HG03196 (cell line): ENCODE results near the gene PHF19.

ENCODE experiments used
- ATAC-seq: cut with Tn5 transposase; IDR thresholded peaks from one replicate; pipeline ENCODE4 v1.9.1; 2021; ENCODE audit not compliant: unreplicated experiment

The PHF19 gene

DNA sequence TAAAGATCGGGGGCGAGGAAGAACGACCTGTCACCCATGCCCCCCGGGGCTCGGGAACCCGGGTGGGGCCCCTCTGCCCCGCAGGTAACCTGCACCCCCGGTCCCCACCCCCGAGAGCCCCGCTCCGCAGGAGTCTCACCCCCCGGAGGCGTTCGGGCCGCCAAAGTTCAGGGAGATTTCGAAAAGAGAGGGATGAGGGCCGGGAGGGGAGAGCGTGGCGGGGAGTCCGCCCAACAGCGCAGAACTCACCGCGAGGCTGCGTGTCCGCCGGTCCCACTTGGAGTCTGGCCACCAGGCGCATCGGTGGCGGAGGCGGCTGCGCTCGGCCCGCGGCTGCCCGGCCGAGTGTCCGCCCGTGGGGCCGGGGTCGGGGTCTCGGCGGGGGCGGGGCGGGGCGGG lies at the start of gene PHF19:
Gene PHF19, minus strand, starts transcription at position 347 of the 399 bp plus-strand sequence. CDS start 2,447 bp downstream, outside the sequence.
- peak; percentile 2 for ATAC-seq

DNA sequence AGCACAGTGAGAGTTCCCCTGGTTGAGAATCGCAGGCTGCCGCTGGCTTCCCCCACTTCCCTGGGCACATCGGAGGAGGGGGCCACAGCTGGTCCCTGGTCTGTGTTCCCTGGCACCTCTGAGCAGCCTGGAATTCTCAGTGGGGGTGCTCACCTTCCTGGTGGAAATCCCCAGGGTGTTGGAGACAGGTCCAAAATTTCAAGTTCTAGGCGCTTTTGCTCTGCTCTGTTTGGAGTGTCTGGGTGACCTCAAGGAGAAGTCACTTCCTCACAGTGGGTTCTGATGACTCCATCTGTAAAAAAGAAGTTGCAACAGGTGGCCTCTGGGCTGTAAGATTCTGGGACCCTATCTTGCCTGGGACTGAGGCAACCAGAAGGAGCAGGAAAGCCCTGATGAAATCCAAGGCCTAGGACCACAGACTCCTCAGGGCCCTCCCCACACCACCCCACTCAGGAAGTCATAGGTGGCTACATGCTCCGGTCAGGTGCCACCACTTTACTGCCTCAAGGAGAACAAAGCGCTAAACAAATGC lies 49.5 kb upstream of the PHF19 start, which contains the start of gene TRAF1:
Gene TRAF1, minus strand, starts transcription at position 400 of the 532 bp plus-strand sequence. CDS start 721 bp downstream, outside the sequence.
- peak; percentile 14 for ATAC-seq

DNA sequence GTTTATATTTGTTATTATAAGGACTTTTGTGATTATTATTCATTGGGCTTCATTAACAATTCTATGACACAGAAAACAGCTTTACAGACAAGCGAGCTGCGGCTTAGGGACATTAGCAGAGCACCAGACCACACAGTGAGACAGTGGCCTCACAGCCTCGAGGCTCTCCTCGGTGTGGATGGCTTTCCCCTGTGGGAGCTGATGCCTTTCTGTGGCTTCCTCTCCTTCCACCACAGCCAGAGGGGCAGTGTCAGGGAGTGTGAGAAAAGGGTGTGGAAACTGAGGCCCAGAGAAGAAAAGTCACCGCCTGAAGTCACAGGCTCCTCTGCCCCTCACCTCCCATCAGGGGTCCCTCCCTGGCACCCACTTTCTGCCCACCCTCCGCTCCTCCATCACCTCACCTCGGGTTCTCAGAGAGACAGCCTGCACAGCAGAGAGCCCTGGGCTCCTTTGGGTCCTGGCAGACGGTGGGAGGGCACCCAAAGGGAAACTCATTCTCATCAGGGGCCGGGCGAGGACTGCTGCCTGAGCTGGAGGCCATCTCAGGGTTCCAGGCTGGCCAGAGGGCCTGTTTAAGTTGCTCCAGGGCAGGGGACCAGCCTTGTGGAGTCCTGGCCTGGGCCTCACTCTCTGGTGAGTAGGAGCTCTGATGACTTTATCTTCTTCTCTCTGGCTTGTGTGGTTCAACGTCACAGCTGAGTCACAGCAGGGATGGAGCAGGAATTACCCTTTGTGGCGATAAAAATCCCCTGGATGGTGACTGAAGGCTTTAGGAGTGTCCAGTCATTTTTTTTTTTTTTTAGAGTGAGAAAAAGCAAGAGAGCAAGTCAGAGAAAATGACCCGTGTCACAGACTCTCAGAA lies 48.8 kb upstream of the PHF19 start:
- peak; percentile 29 for ATAC-seq

DNA sequence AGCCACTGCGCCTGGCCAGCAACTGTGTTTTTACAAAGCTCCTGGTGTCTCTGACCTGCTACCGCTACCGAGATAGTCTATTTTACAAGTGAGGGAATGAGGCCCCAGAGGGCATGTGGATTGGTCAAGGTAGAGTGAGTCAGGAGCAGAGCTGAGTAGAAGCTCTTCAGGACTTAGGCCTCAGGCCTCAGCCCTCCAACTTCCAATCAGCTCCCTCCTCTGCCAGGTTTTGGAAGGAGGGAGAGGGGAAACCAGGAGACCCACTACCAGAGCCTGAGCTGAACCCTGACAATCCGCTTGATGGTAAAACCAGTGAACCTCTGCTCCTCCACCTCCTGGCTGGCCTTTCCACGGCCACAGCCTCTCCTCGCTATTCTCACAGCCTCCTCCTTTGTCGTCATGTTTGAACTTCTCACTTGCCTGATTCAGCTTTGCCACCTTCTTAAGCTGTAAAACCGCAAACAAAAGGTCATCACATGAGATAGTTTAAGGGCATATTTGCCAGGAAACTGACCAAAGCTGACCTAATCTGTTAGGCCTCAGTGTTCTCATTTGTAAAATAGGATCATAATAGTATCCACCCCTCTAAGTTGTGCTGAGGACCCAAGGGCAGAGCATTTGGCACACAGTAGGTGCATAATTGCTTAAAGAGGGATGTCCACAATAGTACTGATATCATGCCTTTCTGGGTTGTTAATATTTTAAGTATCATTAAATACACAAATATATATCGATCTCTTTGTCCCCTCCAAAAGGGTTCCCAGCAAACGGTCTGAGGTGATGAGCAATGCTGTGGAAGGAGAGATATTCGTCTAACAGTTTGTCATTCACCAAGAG lies 47.9 kb upstream of the PHF19 start:
- ATAC-seq, result no peak

DNA sequence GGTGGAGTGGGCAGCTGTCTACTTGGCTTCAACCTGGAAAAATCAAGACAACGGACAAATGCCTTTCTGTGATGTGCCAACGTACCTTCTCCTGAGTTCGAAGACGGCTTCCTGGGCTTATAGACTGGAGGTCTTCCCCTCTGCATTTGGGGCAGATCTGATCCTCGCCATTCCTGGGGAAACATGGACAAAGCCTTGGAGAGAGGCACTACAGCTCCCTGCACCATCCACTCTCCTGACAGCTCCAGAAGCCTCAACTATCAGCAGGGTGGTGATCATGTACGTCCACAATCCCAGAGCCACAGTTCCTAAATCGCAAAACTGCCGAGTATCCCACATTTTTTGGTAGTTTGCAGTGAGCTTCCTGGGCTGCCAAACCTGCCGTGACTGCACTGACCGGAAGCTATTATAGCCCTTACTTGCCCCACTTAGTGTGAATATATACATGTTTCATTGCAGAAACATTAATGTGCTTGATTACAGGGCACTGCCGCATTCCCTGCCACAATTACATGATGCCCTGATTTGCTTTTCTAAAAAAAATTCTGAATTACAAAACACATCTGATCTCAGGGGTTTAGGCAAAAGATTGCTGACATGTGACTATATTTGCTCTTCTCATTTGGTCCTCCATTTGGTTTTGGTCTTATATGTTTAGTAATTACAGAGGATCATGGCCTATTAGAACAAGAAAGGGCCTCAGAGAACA lies 46.8 kb upstream of the PHF19 start:
- ATAC-seq, result no peak

DNA sequence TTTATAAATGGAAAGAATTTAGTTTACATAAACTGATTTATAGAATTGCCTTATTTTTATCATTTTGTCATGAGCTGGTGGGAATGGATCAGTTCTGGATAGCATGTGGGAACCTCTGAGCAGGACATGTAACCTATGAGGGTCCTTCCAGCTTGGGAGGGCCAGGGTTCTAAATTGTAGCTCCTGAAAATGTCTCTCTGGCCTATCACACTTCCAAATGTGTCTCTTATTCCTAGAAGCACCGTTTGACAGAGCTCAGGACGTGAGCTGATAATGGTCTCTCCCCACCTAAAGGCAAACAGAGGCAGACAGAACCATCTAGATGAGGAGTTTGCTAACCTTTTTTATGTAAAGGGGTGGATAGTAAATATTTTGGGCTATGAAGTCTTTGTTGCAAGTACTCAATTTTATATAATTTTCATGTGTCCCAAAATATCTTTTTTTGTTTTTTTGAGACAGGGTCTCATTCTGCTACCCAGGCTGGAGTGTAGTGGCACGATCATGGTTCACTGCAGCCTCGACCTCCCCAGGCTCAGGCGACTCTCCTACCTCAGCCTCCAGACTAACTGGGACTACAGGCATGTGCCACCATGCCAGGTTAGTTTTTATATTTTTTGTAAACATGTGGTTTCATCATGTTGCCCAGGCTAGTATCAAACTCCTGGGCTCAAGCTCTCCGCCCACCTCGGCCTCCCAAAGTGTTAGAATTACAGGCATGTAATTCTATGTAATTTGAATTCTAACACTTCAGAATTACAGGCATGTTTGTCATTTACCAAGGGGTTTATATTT lies 45.6 kb upstream of the PHF19 start:
- ATAC-seq, result no peak

DNA sequence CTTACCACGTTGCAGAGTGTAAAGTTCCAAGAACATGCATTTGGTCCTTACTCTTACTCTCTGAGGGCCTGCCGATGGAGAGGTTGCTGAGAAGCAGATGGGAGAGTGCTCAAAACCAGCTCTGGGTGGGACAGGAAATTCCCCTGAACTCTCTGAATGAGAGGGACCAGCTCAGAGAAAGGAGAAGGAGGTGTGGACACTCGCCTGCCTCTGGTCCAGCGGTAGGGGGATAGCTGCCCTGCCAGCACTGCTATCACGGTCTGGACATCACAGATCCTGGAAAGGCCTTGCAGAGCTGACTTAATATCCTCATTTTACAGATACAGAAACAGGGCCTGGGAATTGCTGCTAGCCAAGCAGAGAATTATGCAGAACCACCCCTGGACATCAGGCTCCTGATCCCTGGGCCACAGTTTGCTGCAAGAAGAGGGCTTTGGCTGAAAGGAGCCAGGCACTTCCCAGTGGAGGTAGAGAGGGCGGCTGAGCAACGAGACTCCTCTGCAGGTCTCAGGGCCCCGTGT lies 44.7 kb upstream of the PHF19 start:
- no peak for ATAC-seq

DNA sequence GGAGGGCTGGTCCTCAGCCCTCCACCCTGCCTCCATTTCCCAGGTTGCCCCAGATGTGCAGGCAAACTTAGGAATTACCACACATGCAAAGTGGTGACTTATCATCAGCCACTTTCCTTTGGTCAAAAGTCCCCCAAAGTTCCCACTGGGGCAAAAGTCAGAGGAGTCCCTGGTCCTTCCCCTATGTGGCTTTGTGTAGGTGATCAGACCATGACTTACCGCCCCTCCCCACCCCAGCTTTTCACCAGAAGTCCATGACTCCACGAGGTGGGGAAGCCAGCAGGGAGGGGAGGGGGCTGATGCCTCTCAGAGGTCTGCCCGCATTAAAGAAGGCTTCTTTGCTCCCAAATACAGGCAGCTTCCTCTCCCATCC lies 43.8 kb upstream of the PHF19 start:
- ATAC-seq, result peak; percentile 26

DNA sequence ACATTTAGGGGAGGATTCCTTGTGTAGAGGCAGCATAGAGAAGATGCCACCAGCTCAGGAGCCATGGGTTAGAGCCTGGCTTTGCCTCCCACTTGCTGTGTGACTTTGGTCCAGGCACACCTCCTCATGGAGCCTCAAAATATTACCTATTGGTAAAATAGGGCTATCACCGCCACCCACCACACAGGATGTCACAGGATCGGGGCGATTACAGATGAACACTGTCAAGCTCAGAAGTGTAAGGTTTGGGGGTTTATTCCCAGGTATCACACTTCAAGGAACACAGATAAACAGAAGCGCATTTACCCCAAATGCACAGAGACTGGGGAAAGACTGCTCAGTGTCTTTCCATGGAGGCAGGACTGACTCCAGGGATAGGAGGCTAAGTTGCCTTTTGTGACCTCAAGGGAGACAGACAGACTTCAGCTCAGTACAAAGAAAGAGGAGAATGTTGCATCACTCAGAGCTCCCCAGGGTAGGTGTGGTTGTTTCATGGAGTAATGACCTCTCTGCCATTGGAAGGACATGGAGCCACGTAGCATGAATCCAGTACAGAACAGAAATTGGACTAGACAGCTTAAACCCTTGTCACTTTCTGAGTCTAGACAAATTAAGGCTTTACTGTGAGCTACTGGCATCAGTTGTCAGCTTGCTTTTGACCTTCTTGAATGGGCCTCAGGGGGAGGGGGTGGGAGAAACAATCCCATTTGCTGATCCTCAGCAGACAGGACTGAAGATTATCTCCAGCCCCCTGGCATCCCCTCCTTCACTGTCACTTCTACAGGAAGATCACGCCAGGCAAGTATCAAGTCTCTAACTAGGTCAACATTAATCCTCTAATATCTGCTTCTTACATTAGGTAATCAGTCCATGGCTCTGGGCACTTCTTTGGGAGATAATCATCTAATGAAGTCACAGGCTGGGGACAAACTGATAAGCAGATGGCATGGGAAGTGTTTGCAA lies 43.1 kb upstream of the PHF19 start:
- ATAC-seq, result no peak

DNA sequence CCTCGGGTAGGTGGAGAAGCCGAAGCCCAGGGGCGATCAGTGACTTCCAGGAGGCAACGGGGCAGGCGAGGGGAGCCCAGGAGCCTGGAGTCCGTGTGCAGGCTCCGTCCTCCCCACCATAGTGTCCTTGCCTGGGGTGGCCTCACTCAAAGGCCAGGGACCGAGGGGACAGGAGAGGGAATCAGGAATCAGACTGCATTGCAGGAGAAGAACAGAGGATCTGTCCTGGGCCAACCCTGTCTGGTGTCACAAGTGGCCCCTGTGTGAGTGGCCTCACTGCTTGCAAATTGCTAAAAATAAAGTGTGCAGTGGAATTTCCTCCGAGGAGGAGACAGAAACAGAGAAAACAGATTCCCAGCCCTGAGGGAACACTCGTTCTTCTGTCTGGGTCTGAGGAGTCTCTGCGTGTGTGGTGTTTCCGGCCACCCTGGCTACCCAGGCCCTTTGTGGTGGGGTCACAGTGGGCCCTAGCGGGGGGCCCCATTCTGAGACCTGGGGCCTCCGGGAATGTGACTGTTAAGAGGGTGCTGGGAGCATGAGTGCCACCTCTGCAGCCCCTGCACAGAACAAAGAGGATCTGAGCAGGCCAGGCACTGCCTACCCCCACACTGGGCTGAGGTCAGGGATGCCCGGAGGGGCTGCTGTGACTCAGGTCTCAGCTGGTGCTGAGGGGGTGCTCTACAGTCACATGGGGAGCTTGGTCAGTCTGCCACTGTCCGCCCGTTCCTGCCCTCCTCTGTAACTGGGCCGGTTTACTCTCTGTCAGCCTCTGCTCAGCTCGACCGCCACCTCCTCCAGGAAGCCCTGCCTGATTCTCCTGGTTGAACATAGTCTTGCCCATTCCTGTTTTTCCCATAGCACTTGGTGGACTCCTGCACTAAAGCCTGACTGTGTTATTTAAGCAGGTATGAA lies 42.2 kb upstream of the PHF19 start:
- ATAC-seq, result no peak

DNA sequence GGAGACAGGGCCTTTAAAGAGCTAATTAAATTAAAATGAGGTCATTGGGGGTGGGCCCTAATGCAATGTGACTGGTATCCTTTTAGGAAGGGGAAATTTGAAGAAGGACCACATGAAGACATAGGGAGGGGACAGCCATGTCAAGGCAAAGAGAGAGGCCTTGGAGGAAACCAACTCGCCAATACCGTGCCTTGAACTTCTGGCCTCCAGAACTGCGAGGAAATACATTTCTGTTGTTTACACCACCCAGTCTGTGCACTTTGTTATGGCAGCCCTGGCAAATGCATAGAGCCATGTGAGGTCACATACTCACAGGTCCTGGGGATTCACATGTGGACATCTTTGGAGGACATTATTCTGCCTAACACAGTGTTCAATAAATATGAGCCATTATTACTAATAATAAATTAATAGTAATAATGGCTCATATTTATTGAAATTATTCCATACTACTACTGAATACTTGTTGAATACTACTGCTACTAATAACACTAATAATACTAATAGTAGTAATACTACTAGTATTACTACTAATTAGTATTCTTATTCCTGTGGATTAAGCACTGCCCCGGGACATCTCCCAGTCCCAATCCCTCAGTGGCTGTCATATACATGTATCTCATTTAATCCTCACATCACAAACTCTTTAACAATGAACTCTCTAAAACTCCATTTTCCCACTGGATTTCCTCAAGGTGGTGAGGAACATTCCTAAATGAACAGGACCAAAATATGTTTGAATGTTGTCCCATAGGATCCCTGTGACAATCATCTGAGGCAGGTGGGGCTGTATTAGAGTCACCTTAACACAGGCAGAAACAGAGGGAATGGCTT lies 41.2 kb upstream of the PHF19 start:
- no peak for ATAC-seq

DNA sequence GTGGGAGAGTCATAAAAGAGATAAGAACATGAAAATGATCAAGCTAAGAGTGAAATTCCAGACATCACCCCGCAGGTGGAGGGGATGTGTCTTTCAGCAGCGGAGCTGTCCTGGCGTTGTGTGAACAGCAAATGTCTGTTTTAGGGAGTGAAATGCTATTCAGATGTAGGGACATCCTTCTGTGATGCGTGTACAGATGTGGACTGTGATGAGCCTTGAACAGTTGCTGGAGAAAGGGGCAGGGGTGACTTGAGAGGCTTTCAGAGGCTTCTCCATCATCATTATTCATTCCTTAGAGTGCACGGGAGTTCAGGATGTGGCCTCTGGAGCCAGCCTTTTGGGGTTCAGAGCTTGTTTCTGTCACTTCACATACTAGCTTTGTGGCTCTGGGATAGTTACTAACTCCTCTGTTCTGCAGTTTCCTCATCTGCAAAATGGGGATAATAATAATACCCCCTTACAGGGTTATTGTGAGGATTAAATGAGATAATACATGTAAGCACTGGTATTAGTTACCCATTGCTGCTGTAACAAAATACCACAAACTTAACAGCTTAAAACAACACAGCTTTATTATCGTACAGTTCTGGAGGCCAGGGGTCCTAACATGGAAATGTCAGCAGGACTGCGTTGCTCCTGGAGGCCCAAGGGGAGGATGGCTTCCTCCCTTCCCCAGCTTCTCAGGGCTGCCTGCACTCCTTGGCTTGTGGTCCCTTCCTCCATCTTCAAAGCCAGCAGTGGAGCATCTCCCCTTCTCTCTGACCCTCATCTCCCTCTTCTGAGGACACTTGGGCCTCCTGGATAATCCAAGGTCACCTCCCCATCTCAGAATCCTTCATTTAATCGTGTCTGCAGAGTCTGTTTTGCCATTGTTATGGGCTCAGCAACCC lies 40.2 kb upstream of the PHF19 start:
- ATAC-seq, result no peak

DNA sequence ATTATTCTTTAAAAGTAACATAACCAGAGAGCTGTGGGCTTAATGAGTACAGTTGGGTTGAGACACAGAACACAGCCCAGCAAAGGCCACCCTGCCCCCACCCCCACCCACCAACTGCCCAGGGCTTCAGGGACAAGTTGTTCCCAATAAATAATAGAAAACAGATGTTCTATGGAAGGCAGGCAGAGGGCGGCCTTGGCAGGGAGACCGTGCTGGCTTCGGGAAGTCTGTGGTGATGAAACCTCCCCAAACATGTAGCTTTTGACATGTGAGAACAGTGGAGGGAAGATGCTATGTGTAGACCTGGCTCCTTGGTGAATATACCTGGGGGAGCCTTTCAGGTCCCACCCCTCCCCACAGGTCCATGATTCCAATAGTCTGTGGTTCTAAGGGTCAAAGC lies 39.6 kb upstream of the PHF19 start:
- ATAC-seq, result no peak

DNA sequence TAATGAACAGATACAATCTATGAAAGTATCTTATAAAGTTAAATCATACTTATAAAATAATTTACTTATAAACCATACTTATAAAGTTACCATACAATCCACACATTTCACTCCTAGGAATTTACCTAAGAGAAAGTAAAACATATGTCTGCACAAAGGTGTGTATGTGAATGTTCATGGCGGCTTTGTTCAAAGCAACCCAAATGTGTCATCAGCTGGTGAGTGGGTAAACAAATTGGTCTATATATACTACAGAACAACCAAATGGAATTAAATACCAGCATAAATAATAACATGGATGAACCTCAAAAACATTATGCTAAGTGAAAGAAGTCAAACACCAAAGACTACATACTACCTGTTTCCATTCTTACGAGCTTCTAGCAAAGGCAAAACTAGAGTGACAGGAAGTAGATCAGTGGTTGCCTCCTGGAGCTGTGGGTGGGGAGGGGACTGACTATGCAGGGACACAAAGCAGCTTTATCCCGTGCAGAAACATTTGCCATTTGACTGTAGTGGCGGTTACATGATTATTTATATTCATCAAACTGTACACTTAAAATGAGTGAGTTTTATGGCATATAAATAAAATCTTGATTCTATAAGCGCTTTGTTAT lies 39.0 kb upstream of the PHF19 start:
- ATAC-seq, result no peak

DNA sequence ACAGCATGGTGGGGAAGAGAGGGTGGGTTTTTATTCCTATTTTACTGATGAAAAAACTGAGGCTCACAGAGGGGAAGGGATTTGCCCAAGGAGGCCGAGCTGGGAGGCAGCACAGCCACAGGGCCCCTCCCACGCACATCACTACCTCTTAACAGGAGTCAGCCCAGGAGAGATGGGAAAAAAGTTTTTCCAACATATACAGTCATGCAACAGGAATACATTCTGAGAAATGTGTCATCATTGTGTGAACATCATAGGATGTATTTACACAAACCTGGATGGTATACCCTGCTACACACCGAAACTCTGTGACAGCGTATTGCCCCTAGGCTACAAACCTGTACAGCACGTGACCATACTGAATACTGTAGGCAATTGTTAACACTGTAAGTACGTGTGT lies 38.0 kb upstream of the PHF19 start:
- no peak for ATAC-seq

DNA sequence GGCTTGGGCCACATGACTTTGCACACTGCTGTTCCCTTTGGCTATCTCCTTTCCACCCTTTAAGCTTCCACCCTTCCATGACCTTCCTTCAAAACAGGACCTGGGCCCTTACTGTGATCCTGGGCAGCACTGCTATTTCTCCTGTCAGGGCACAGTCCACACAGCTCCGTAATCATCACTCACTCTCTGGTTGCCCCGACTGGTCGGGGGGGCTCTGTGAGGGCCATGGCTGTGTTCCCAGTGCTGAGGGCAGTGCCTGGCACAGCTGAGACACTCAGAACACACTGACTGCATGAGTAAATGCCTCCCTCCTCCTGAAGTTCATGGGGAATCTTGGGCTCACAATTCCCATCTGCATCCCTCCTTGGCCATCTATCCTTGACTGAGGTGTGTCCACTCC lies 37.4 kb upstream of the PHF19 start:
- ATAC-seq, result no peak
